A549 (cell line): ENCODE measurements around the gene EFHC1. TPM values are rescaled to one million over a fixed set of nuclear protein-coding genes. Genes with fewer than 3 reads are reported as not detected.
A peak's percentile ranks its signal among the peaks of the same experiment; 100 is the strongest.

ENCODE experiments used
- ATAC-seq, 2 experiments: fragments of 200-7000 bp in 1 of 2; fragments of >200 bp in 1 of 2; cut with Nextera tagmentation in 1 of 2; cut with Tn5 transposase in 1 of 2; 3 replicates each; pipeline versions ENCODE4 v1.8.0 to v1.9.1; 2018 to 2020; ENCODE audit warnings: mild to moderate bottlenecking in 1 of 2, moderate library complexity in 1 of 2
- CTCF ChIA-PET: fragments of 300-600 bp; sonication (Branson Sonifier 250); formaldehyde crosslinking; extraction: SDS; loops from one replicate; lab custom pipeline; 2021; ENCODE audit warnings: antibody characterized with exemption, inconsistent platforms; lab: Yijun Ruan, JAX
- POLR2A ChIA-PET: fragments of 350-600 bp; formaldehyde crosslinking; extraction: SDS; loops from one replicate; lab custom pipeline; 2021; ENCODE audit warnings: antibody characterized with exemption, inconsistent platforms; lab: Yijun Ruan, JAX
- DNase-seq, 2 experiments: peaks; one replicate each; pipeline versions ENCODE4 v3.0.0 to v3.0.0-alpha.2; 2011 to 2016; ENCODE audit warnings: low read depth in 1 of 2, low spot score in 1 of 2
- FAIRE-seq: peaks from 2 replicates; lab custom pipeline; 2011; peaks lifted over from hg19 to GRCh38; lab: Jason Lieb, UNC
- H3K27ac ChIP-seq, 2 experiments: fragments of >200 bp; sonication (Bioruptor Twin); formaldehyde crosslinking; 3 replicates each; pipeline ENCODE4 v1.5.1; 2016 to 2017
- H3K4me1 ChIP-seq: fragments of >200 bp; sonication (Bioruptor Twin); formaldehyde crosslinking; 3 replicates; pipeline ENCODE4 v1.6.1; 2016
- H3K4me2 ChIP-seq: fragments of >200 bp; sonication (Bioruptor Twin); formaldehyde crosslinking; 3 replicates; pipeline ENCODE4 v1.6.1; 2016
- H3K4me3 ChIP-seq: fragments of >200 bp; sonication (Bioruptor Twin); formaldehyde crosslinking; 3 replicates; pipeline ENCODE4 v1.5.1; 2016
- H3K9me3 ChIP-seq: fragments of >200 bp; sonication (Bioruptor Twin); formaldehyde crosslinking; 3 replicates; pipeline ENCODE4 v1.6.1; 2016
- BHLHE40 ChIP-seq: IDR thresholded peaks from 2 replicates; pipeline ENCODE4 v1.6.1; 2012; ENCODE audit warnings: low read depth, low read length, inconsistent platforms
- CHD2 ChIP-seq: fragments of 150-350 bp; IDR thresholded peaks from 2 replicates; pipeline ENCODE4 v1.6.1; 2014; ENCODE audit warnings: low read length; ENCODE audit not compliant: partially characterized antibody
- E2F6 ChIP-seq: IDR thresholded peaks from 2 replicates; pipeline ENCODE4 v1.6.1; 2012; ENCODE audit warnings: low read depth, borderline replicate concordance
- EHF ChIP-seq: fragments of 250-450 bp; sonication (Bioruptor Pico); IDR thresholded peaks from 2 replicates; pipeline ENCODE4 v1.5.0; 2020; ENCODE audit warnings: mild to moderate bottlenecking
- ELK1 ChIP-seq: fragments of 150-350 bp; IDR thresholded peaks from 2 replicates; pipeline ENCODE4 v1.6.1; 2014; ENCODE audit warnings: low read depth, mild to moderate bottlenecking, low read length
- FOSB ChIP-seq: fragments of 250-450 bp; sonication (Bioruptor Pico); IDR thresholded peaks from 2 replicates; pipeline ENCODE4 v1.5.0; 2020; ENCODE audit warnings: mild to moderate bottlenecking, moderate library complexity
- FOXS1 ChIP-seq: fragments of 250-450 bp; sonication (Bioruptor Pico); IDR thresholded peaks from 2 replicates; pipeline ENCODE4 v1.5.0; 2020; ENCODE audit warnings: mild to moderate bottlenecking, moderate library complexity
- HES2 ChIP-seq: fragments of >200 bp; sonication (Bioruptor Twin); formaldehyde crosslinking; IDR thresholded peaks from 2 replicates; pipeline ENCODE4 v1.6.1; 2016
- HMGXB4 ChIP-seq: fragments of 250-450 bp; sonication (Bioruptor Pico); IDR thresholded peaks from 2 replicates; pipeline ENCODE4 v1.5.0; 2021; ENCODE audit warnings: mild to moderate bottlenecking, moderate library complexity, borderline replicate concordance
- JUN ChIP-seq, 2 experiments: fragments of >200 bp; sonication (Bioruptor Twin); formaldehyde crosslinking; IDR thresholded peaks; 2 replicates in 1 of 2; 3 replicates in 1 of 2; pipeline ENCODE4 v1.6.1; 2016 to 2017
- KDM5A ChIP-seq: fragments of 200-600 bp; sonication (generic); IDR thresholded peaks from 2 replicates; pipeline ENCODE4 v1.6.1; 2016; ENCODE audit warnings: antibody characterized with exemption, mild to moderate bottlenecking
- NR3C1 ChIP-seq: fragments of >200 bp; sonication (Bioruptor Twin); formaldehyde crosslinking; IDR thresholded peaks from 3 replicates; pipeline ENCODE4 v1.6.1; 2017
- PHF8 ChIP-seq: fragments of 200-600 bp; sonication (generic); IDR thresholded peaks from 2 replicates; pipeline ENCODE4 v1.6.1; 2016; ENCODE audit warnings: low read depth, mild to moderate bottlenecking, antibody characterized with exemption, moderate library complexity, borderline replicate concordance
- POLR2A ChIP-seq: IDR thresholded peaks from 2 replicates; pipeline ENCODE4 v1.6.1; 2012; ENCODE audit warnings: mild to moderate bottlenecking, low read length
- SREBF2 ChIP-seq: fragments of 450-650 bp; IDR thresholded peaks from 2 replicates; pipeline ENCODE4 v1.6.1; 2014; ENCODE audit warnings: mild to moderate bottlenecking, moderate library complexity
- TFCP2L1 ChIP-seq: fragments of 250-450 bp; sonication (Bioruptor Pico); IDR thresholded peaks from 2 replicates; pipeline ENCODE4 v1.5.0; 2021; ENCODE audit warnings: mild to moderate bottlenecking
- TP53 ChIP-seq: fragments of 250-450 bp; sonication (Bioruptor Pico); IDR thresholded peaks from 2 replicates; pipeline ENCODE4 v1.5.0; 2021; ENCODE audit warnings: mild to moderate bottlenecking, moderate library complexity
- ZC3H11A ChIP-seq: fragments of 450-650 bp; IDR thresholded peaks from 2 replicates; pipeline ENCODE4 v1.6.1; 2014; ENCODE audit warnings: antibody characterized with exemption, mild to moderate bottlenecking
- ZFP36 ChIP-seq: fragments of 450-650 bp; IDR thresholded peaks from 2 replicates; pipeline ENCODE4 v1.6.1; 2014; ENCODE audit warnings: borderline replicate concordance; ENCODE audit not compliant: partially characterized antibody
- ZNF302 ChIP-seq: fragments of 250-450 bp; sonication (Bioruptor Pico); IDR thresholded peaks from 2 replicates; pipeline ENCODE4 v1.9.0; 2021; ENCODE audit warnings: inconsistent platforms, mild to moderate bottlenecking, moderate library complexity
- ZSCAN20 ChIP-seq: fragments of 250-450 bp; sonication (Bioruptor Pico); IDR thresholded peaks from 2 replicates; pipeline ENCODE4 v1.8.0; 2022; ENCODE audit warnings: mild to moderate bottlenecking, moderate library complexity
- WGBS: methylation state at CpG from one replicate; pipeline ENCODE4 v1.1.6; 2017; ENCODE audit errors: missing lambda C conversion rate; 5-methylcytosine and 5-hydroxymethylcytosine counted together
- polyA plus RNA-seq, 4 experiments: library from polyadenylated mRNA; depleted of rRNA in 3 of 4; stranded (reverse); fragments of >200 nt; fragmentation: RNase III in 1 of 4; extraction: RNeasy Plus Mini Kit Qiagen cat#74134 plus additional on column Dnase treatment in 1 of 4; gene quantifications; 2 replicates in 3 of 4; 3 replicates in 1 of 4; pipeline ENCODE4 v1.2.3, GENCODE V29; 2011 to 2017

Gene EFHC1
- polyA plus RNA-seq, 2 of the 4 experiments (the other 2 are of a cell fraction) = 14.0 to 46.7 TPM

- peak overlapping the region in 1 of 2 experiments; percentile 60; a peak in 2 of 6 replicates for H3K27ac ChIP-seq
- WGBS = 91% methylated on average over 6 of the region's 6 CpGs
- TF ChIP-seq ZC3H11A (no peak), E2F6 (no peak), CHD2 (no peak), PHF8 (no peak)
- ChIA-PET POLR2A (no interaction called here), CTCF (interaction anchor here (0.6 to 1.0 kb wide), 3 partner anchors 13 to 122 kb away, joined by 3 to 4 read pairs (median 3); no protein-coding TSS in a partner anchor)
- FAIRE-seq = no peak
- DNase-seq = no peak
- ATAC-seq = no peak
- H3K4me2 ChIP-seq = no peak overlapping the region
- H3K9me3 ChIP-seq = no peaks in the 10 kb centered on the region
- H3K4me1 ChIP-seq = peaks cover 79% of the 10 kb centered on the region
- H3K4me3 ChIP-seq = no peak overlapping the region
Measured at GRCh38 chr6:52541135-52541534, 121.0 kb downstream of the EFHC1 start.

- Histone ChIP-seq H3K27ac (peak overlapping the region; percentile 80 to 85), H3K9me3 (no peaks in the 10 kb centered on the region), H3K4me3 (no peak overlapping the region; the same call in 2 of the 3 replicates), H3K4me2 (peak overlapping the region; percentile 82), H3K4me1 (peaks cover 93% of the 10 kb centered on the region)
- 6% methylated on average over 1 of the region's 1 CpG for WGBS
- DNase-seq (no peak), ATAC-seq (no peak), FAIRE-seq (no peak)
- ChIA-PET CTCF (interaction anchor here (0.8 to 1.6 kb wide), 2 partner anchors 8 kb away, joined by 3 to 4 read pairs; no protein-coding TSS in a partner anchor), POLR2A (interaction anchor here (1.5 kb wide), 1 partner anchor 39 kb away, joined by 3 read pairs; no protein-coding TSS in a partner anchor)
- TF ChIP-seq EHF (CRISPR knock-in tag) = no peak
- no peak for TF ChIP-seq FOSB (CRISPR knock-in tag)
- no peak for TF ChIP-seq ZNF302 (CRISPR knock-in tag)
- TF ChIP-seq POLR2A = no peak
- TF ChIP-seq NR3C1 = no peak
- TF ChIP-seq TP53 (CRISPR knock-in tag) = no peak
- TF ChIP-seq SREBF2 = no peak
- no peak for TF ChIP-seq HMGXB4 (CRISPR knock-in tag)
- no peak for TF ChIP-seq ELK1
- TF ChIP-seq ZFP36 = no peak
- no peak for TF ChIP-seq KDM5A
- no peak for TF ChIP-seq JUN (IDR thresholded peaks at IDR 0.05)
- no peak for TF ChIP-seq FOXS1 (CRISPR knock-in tag)
- TF ChIP-seq ZSCAN20 (CRISPR knock-in tag) = no peak
- no peak for TF ChIP-seq BHLHE40
- TF ChIP-seq TFCP2L1 (CRISPR knock-in tag) = no peak
- TF ChIP-seq HES2 = no peak
- no peak for TF ChIP-seq ZC3H11A
Measured at GRCh38 chr6:52543262-52543661, 123.1 kb downstream of the EFHC1 start.
